HG03196 (cell line): ENCODE data around the gene PAPPA.

Experiments
- ATAC-seq: cut with Tn5 transposase; IDR thresholded peaks from one replicate; pipeline ENCODE4 v1.9.1; 2021; ENCODE audit not compliant: unreplicated experiment

The PAPPA gene

DNA sequence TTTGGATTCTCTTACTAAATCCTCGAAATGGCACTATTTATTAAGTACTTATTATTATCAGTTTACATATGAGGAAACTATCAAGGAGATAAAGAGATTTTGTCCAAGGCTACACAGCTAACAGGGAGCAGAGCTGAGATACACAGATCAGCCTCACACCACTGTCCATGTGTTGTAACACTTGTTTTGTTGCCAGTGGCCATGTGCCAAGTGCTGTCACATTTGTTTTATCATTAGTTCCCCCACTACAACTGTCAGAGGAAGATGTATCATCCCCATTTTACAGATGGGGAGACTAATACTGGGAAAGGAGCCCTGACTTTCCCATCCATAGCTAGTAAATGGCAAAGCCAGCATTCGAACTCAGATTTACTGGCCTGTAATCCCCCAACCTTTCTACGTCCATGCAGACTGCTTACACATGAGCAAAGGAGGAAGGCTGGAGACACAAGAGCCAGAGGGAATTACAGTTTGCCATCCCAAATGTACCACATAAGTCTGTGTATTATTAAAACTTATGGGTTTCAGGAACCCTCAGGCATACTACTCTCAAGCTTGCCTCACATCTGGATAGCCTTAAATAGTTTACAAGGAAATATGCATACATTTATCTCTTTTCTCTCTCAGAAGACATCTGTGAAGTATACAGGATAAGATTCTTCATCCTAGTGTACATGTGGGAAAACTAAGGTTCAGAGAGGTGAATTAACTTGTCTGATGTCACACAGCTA is 25.1 kb downstream of the PAPPA start:
- ATAC-seq, result no peak

DNA sequence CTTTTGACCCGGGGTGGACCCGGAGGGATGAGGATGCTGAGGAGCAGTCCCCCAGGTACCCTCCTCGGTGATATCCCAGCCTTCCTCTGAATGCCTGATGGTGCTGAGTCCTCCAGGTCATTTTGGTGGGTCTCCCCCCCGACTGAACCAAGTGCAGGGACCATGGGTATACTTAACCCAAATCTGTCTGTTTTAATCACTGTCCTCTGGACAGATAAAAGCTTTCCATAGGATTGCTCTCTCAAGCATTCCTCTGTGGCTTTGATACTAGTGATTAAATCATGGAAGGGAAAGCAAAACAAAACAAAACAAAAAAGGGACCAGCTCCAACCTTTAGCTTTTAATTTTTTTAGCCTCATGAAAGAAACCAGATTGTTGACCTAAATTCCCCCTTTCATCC is 26.0 kb downstream of the PAPPA start:
- no peak for ATAC-seq

DNA sequence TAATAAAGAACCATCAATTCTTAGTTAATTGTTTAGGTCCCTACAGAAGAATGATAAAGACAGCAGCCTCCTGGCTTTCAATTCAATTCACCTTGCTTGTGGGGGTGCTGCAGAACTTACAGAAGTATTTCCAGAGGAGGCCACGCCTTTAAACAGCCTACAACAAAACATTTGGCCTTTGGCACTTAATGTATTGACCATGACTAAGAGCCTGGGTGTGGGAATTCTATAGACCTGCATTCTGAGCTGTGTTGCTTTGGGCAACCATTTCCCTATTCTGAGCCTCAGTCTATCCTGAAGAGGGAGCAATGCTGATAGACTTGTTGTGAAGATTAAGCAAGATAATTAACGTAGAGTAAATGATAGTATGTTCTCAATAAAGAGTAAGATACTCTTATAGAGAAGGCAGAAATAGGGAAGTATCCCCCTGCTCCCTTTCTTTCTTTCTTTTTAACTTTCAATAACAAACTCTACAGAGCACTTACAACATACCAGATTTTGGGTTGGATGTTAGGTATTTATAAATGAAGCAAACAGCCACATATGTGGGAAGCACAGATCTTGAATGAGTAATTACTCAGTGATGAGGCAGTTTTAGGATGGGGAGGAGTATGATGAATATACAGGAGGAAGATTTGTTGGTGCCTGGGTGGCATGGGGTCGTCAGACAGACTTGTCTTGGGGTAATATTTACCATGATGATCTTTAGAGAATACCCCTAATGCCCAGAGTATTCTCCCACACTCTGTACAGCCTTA is 28.4 kb downstream of the PAPPA start:
- ATAC-seq, result no peak

DNA sequence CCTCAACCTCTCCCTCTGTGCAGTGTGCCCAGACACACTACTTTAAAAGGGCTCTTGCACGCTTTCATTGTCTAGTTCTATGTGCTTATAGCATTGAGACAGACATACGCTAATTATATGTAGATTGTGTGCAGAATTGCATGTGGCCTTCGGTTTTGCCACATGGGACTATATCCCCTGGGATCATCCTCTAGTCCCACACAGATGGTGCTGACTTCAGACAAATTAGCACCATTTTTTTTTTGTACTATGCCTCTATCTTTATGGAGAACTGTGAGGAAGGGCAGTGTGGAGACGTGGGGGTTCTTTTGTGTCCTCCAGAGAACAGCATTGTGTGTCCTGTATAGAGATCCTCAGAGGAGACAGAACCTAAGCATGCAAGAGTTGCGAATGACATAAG is 29.3 kb downstream of the PAPPA start:
- no peak for ATAC-seq

DNA sequence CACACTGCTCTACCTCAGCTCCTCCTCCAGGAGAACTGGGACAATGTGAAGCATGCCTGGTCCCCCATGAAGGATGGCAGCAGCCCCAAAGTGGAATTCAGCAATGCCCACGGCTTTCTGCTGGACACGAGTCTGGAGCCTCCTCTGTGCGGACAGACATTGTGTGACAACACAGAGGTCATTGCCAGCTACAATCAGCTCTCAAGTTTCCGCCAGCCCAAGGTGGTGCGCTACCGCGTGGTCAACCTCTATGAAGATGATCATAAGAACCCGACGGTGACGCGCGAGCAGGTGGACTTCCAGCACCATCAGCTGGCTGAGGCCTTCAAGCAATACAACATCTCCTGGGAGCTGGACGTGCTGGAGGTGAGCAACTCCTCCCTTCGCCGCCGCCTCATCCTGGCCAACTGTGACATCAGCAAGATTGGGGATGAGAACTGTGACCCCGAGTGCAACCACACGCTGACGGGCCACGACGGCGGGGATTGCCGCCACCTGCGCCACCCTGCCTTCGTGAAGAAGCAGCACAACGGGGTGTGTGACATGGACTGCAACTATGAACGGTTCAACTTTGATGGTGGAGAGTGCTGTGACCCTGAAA is 34.1 kb downstream of the PAPPA start:
- ATAC-seq, result no peak

DNA sequence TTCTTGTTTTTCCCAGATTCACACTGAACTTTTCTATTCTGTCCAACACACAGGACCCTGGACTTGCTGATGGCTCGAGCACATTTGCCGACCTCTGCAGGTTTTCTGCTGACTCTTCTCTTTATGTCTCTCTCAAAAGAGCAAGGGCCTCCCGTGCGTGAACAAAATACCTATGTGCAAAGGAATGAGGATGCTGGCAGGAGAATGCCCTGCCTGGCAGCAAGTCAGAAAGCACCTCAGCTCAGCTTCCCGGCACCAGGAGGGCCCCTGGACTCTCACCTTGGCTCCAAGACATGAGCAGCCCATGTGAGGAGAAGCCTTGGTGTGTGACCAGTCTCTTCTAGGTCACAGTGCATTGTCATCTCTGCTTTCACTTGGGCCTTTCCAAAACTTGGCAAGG is 36.1 kb downstream of the PAPPA start:
- no peak for ATAC-seq

DNA sequence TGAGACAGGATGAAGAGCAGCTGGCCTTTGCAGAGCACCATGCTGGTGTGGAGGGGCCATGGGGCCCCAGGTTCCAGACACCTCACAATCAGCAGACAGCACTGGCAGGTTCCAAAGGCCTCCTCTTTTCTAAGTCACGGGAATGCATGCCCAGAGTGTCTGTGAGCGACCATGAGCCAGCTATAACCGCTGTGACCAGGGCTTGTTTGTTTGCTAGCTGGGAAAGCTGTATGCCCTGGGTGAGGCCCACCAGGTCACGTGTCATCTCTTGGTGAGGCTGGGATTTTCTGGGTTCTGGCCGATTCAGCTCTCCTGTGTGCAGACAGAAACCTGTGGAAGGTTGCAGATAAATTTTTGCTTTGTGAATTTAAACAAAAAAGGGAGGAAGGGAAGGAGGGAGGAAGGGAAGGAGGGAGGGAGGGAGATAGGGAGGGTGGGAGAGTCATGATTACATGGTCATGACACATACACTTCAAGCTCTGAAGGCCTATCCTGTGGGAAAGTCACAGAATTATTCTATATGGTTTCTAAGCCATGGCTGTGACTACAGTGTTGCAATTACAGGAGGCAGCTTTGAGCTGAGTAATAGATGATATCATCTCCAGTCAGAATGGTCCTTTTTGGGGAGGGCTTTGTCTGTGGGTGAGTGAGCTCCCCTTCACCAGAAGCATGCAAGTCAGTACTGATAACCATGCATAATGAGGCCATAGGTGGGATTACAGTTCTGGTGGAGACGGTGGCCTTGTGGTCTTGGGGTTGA is 37.2 kb downstream of the PAPPA start:
- no peak for ATAC-seq

DNA sequence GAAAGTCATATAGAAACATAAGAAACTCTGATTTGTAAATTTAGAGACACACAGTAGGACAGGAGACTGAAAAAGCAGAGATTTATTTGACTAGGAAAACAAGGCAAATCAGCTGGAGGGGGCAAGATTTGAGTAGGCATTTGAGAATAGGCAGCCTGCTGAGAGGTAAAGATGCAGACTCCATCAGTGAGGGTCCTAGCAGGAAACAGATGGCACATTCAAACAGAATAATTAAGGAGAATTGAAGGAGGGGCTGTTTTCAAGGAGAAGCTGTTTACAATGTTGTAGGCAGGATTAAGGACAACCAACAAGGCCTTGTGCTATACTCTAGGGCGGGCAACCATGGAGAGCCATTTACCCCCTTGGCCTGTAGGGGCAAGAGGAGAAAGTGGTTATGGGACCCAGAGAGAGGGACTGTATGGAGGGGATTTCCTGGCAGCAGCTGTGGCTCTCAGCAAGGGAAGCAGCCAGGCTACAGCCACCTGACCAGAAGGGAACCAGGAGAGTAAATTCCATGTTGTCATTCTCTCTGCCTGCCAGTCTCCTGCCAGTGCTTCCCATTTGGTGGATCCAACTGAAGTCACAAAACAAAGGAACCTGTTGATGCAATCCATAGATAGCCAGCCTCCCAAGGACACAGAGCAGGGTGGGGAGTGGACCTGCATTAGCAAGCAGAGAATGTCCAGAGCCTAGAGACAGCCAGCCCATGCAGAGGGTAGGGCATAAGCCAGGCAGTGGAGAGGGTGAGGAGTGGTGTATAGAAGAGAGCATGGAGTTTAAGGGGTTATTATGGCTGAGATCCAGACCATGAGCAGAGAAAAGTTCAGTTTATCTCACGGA is 38.2 kb downstream of the PAPPA start:
- no peak for ATAC-seq

DNA sequence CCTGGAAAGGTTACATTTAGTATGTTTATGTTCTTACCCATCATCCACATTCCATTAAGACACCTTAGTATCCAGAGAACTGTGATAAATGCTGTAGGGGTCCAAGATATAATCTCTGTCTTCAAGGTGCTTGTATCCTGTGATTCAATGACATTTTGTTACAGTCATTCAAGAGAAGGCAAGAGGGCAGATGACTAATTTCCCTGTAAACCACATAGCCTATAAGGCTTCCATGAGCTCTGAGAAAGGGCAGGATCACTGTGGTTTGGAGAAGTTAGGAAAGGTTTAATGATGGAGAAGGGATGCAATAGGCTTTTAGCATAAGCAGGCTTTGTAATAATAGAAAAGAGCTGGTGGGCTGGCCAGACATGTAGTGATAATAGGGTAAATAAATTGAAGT is 40.0 kb downstream of the PAPPA start:
- ATAC-seq, result no peak

DNA sequence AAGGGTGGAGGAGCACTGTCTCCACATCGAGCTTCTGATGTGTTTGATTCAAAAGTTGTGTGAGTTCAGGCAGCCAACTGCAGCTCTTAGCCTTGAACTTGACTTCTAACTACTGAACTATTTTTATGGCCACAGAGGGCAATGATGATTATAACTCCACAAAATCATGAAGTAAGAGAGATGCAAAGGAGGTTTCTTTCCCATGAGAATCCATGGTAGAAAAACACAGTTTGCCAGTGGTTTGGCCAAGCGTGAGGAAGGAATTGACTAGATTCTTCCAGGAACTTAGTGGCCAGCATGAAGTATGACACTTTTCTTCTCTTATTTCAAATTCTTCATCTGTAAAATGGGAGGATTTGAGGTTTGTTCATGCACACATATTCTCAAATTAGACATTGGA is 43.2 kb downstream of the PAPPA start:
- ATAC-seq, result no peak

DNA sequence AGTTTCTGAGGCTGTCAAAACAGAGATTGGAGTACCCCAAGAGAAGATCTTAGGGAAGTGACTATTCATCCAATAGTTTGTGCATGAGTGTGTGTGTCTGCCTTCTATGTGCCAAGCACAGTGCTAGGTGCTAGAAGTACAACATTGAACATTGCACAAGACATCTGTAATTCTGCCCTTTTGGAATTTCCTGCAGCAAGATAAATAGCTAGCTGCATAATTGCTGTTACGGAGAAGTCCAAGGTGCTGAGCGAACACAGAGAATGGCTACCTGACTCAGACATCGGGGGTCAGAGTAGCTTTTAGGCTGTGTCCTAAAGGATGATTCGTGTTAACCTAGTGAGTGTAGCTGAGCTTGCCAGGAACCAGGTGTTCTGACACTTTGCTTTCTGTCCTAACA is 44.8 kb downstream of the PAPPA start:
- ATAC-seq, result no peak

DNA sequence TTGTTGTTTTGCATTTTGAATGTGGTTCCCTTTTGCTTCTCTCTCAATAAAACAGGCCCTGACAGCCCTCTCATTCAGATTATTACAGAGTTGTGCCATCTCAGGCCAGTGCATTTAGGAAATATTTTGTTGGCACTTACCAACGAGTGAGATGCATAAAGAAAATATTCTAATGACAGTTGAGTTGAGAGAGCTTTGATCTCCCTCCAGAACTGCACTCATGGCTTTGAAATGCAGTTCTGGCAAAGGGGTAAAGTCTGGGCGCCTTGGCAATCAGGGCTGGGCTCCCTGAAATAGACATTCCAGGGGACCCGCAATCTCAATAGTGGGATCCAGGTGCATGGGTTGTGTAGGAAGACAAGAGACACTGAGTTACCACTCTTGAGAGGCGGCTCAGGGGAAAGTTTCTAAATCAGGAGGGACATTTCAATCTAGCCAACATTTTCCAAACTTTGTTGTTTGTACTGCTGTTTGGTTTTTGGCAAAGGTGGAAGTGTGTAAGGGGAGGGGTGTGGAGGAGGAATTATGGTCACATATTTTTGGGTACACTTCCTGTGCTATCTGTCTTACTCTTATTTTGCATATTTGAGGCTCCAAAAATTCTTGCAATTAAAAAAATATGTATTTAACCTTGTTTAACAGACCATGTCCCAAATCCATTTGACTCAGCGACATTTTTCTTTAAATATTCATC is 48.8 kb downstream of the PAPPA start:
- no peak for ATAC-seq

DNA sequence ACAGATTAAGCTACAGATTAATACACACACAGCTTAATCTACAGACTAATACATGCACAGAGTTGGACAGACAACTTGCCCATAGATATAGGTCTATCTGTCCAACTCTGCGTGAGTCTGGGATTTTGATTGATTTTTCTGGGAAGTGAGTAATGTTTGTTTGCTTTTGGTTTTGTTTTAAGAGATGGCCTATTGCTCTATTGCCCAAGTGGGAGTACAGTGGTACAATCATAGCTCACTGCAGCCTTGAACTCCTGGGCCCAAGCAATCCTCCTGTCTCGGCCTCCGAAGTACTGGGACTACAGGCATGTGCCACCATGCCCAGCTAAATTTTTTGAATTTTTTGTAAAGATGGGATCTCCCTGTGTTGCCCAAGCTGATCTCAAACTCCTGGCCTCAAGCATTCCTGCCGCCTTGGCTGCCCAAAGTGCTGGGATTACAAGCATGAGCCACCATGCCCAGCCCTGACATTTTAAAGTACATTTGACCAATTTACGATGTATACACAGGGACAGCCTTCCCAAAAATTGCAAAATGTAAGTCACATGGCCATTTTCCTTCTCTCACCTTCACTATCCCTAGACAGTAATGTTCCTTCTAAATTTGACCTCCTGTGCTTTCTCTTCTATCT is 50.8 kb downstream of the PAPPA start:
- no peak for ATAC-seq

DNA sequence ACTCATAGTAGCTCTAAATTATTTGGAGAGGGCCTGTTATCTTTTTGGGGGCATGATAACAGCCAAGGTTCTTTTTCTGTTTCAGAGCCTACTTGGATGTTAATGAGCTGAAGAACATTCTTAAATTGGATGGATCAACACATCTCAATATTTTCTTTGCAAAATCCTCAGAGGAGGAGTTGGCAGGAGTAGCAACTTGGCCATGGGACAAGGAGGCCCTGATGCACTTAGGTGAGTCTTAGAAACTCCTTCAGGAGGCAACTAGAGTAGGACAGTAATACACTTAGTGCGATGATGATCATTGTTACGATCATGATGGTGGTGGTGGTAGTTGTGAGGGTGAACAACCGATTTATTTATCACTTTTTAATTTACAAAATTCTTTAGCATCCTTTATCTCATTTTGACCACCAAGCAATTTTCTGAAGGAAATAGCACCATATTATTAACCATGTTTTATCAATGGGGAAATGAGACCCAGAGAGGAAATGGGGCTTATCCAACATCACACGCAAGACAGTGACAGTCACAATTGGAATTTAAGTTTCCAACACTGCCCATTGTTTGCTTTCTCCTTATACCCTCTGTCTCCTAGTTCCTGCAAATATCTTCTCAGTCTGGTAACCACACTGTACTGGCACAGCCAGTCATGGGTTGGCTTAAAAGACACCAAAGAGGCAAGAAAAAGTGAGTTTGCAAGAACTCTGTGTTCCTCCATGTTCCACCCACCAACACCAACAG is 54.0 kb downstream of the PAPPA start:
- ATAC-seq, result no peak

DNA sequence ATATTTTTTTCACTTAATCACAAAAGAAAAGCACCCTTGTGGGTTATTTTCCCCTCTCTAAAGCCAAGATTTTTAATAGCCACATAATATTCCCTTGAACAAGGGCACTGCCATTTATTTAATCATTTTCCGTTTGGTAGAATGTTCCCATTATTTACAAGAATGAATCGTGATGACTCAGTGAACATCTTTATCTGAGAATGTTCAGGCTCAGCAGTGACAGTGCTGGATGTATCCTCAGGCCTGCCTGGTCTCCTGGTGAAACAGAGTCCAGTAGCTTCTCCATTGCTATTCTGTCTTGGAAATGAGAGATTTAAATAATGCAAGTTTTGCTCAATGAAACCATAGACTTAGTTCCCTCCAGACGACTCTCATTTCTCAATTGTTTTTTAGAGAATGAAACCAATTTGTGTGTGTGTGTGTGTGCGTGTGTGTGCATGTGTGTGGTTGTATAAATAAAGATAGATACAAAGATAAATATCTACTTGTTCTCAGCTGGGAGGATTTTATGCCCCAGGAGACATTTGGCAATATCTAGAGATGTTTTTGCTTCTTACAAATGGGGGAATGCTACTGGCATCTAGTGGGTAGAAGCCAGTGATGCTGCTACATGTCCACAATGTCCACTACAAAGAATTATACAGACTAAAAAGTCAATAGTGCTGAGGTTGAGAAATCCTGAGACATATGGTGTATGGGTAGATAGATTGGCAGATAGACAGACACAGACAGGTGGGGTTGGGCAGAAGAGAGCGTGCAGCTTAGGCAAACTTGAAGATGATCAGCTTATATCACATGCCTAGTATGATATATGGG is 55.0 kb downstream of the PAPPA start:
- ATAC-seq, result no peak

DNA sequence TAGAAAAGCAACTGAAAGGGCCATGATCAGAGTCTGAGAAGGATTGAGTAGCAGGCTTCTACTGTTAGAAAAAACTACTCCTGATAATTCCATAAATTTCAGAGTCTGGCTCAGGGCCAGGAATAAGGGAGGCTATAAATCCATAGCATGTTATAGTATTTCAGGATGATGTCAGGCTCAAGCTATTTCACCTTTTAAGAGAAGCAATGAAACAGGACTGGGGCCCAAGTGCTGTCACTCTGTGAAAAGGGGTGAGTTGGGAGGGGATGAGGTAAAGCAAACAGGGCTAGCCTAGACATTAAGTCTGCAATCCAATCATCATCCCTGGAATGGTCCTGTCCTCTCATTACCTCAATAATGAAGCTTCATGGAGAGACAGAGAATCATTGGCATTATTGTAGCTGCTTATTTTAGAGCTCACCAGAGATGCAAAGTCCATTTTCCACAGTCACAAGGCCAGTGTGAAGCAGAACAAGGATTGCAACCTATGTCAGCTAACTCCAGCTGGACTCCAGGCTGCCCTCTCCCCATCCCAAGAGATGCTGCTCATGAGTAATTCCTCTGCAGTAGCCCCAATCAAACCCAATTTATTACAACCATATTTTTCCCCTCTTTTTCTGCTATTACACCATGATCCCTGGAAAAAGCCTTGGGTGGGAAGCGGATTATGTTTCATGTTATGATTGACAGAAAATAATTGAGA is 56.0 kb downstream of the PAPPA start:
- ATAC-seq, result no peak

DNA sequence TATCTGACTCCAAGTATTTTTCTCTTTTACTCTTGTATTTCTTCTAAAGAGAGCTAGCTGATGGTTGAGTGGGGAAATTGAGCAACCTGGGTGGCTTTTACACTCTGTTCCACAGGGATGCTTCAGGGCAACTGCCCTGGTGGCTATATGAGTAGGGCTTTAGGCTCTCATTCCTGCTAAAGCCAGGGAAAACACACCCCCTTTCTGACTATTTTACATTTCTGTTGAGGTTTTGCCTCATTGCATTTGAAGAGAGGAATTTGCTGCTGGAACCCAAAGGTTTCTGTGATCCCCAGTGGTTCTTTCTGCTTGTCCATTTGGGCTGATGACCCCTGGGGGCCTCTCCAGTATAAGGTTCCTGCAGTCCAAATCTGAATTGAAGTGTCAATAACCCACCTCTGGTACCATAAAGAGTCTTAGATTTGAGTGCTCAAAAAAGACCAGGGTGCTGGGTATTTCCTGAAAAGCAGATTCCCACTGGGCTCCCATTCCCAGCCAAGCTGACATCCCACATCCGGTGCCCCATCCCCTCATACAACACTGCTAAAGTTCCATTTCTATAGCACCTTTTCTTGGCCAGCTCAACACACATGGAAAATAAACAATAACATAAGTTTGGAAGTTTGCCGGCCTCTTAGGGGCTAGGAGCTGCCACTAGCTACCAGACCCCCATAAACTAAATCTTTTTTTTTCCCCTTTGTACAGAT is 59.5 kb downstream of the PAPPA start:
- no peak for ATAC-seq
